Heart left ventricle (tissue), 16 donors: Measurements from ENCODE around the gene ERBB4. TPM values are rescaled to one million over a fixed set of nuclear protein-coding genes. Genes with fewer than 3 reads are reported as not detected.

ENCODE experiments used
- ATAC-seq, 4 donors: fragments of 200-7000 bp; cut with Tn5 transposase; one replicate each; pipeline ENCODE4 v1.9.1; 2020 to 2022; ENCODE audit warnings: moderate library complexity in 4 of 4, mild to moderate bottlenecking in 3 of 4, moderate number of reproducible peaks in 1 of 4
- DNase-seq, 5 donors: peaks; one replicate each; pipeline ENCODE4 v3.0.0-alpha.2; 2020
- H3K27ac ChIP-seq, 12 donors: fragments of 200-600 bp; sonication (generic) in 4 of 12; one replicate each; pipeline versions ENCODE4 v1.5.0 to v1.8.0; 2016 to 2022; ENCODE audit warnings: mild to moderate bottlenecking in 2 of 12
- H3K27me3 ChIP-seq, 9 donors: fragments of 200-600 bp; sonication (generic) in 2 of 9; one replicate each; pipeline versions ENCODE4 v1.5.1 to v1.8.0; 2016 to 2022; ENCODE audit warnings: mild to moderate bottlenecking in 3 of 9
- H3K36me3 ChIP-seq, 9 donors: fragments of 200-600 bp; sonication (generic) in 2 of 9; one replicate each; pipeline versions ENCODE4 v1.5.0 to v1.8.0; 2018 to 2022; ENCODE audit warnings: mild to moderate bottlenecking in 2 of 9
- H3K4me1 ChIP-seq, 12 donors: fragments of 200-600 bp; sonication (generic) in 4 of 12; one replicate each; pipeline versions ENCODE4 v1.5.0 to v1.8.0; 2016 to 2022; ENCODE audit warnings: mild to moderate bottlenecking in 3 of 12
- H3K4me3 ChIP-seq, 12 donors: fragments of 200-600 bp; sonication (generic) in 4 of 12; one replicate each; pipeline versions ENCODE4 v1.5.0 to v1.8.0; 2017 to 2022; ENCODE audit warnings: mild to moderate bottlenecking in 9 of 12, moderate library complexity in 4 of 12
- H3K9me3 ChIP-seq, 12 donors: fragments of 200-600 bp; sonication (generic) in 4 of 12; one replicate each; pipeline versions ENCODE4 v1.5.0 to v1.8.0; 2016 to 2022; ENCODE audit warnings: mild to moderate bottlenecking in 1 of 12
- CTCF ChIP-seq, 12 donors: fragments of 200-600 bp; sonication (generic) in 4 of 12; IDR thresholded peaks; one replicate each; pipeline versions ENCODE4 v1.5.0 to v1.8.0; 2018 to 2022; ENCODE audit warnings: antibody characterized with exemption in 12 of 12, mild to moderate bottlenecking in 5 of 12
- POLR2A ChIP-seq, 2 donors: fragments of 450-650 bp; IDR thresholded peaks; one replicate each; pipeline ENCODE4 v1.6.1; 2017; ENCODE audit warnings: antibody characterized with exemption in 2 of 2, mild to moderate bottlenecking in 2 of 2, moderate library complexity in 2 of 2
- WGBS, 4 donors: extraction: QIAGEN DNeasy Blood & Tissue Kit in 2 of 4; methylation state at CpG; one replicate each; pipeline versions ENCODE4 v1.1.5 to v1.1.7; 2013 to 2018; 5-methylcytosine and 5-hydroxymethylcytosine counted together
- intact Hi-C, 10 donors: fragments of 100-400 bp; cut with DNase I; formaldehyde crosslinking; loops; one replicate each; pipeline versions ENCODE4 v1.11.1 to v1.14.2; 2022
- polyA plus RNA-seq, 2 donors: library from polyadenylated mRNA; stranded (reverse); fragments of 200-250 nt; gene quantifications; one replicate each; pipeline ENCODE4 v1.2.3, GENCODE V29; 2013
- total RNA-seq, 9 donors: library from RNA; depleted of rRNA in 2 of 9; stranded (reverse); fragments of >200 nt in 2 of 9; fragmentation: NEBNext Ultra II Directional in 3 of 9; extraction: Animal tissue kit (Norgen Biotek cat#: 25700) in 3 of 9; gene quantifications; one replicate each; pipeline versions ENCODE4 v1.1.0 to v1.2.4, GENCODE V29; 2016 to 2023
- donor health status: ischemic (EF 13 %, LVEDD 7.1; RV severe dilation, severe dysfunction).
- donor health status: healthy with polysubstance abuse.
- donor health status: DM: no; HTN: yes; CAD: no.
- donor health status: DM: no; HTN: no; CAD: no.
- donor health status: ischemic (EF 25% LVEDD 6.9; RV normal size, moderate dysfunction).
- donor health status: ischemic (EF 25% LVEDD 5.7; RV mildly dilated, moderate dysfunction).
- donor health status: healthy.
- donor health status: DM: yes; HTN: yes; CAD: no.
- donor health status: ischemic (EF 35%, LVEDD 5.7; RV mildly dilated, moderate dysfunction).
- donor health status: nonischemic (EF 11% LVEDD 7.7; RV severe dilation, severe dysfunction).
- donor health status: DM: yes; HTN: yes; CAD: no.
- donor health status: PGD.
- donor health status: ischemic (EF 29% LVEDD 5.4; RV normal size, mild dysfunction).
- donor health status: nonischemic (EF 23%, LVEDD 6.1; RV moderate dilation, normal function).

ERBB4 gene
- total and polyA plus RNA-seq, 11 donors, result 1.3 to 29.5 (median 11.7) TPM

- H3K27ac ChIP-seq, result no peak overlapping the region
- no peaks in the 10 kb centered on the region for H3K27me3 ChIP-seq
- DNase-seq, result peak in 4 of 5 donors; percentile 22 to 48 (median 39)
- H3K4me1 ChIP-seq, result peaks cover 0 to 10% (median 0%) of the 10 kb centered on the region in 12 donors
- peak; percentile 85 to 94 (median 86) for ATAC-seq
- intact Hi-C loops, result loop anchor here in 8 of 10 donors (1.0 to 10.0 kb wide), 7 partner anchors 797 to 822 kb away; no protein-coding TSS in a partner anchor
- H3K36me3 ChIP-seq, result no peaks in the 10 kb centered on the region
- no peaks in the 10 kb centered on the region for H3K9me3 ChIP-seq
- WGBS, 4 donors, result 31 to 37% (median 35%) methylated on average over 4 of the region's 4 CpGs
- no peak overlapping the region for H3K4me3 ChIP-seq
- TF ChIP-seq CTCF (IDR thresholded peaks at IDR 0.05) (peak; percentile 69 to 84 (median 78)), POLR2A (IDR thresholded peaks at IDR 0.05) (no peak)
Observed at GRCh38 chr2:211745295-211746097, 793.1 kb downstream of the ERBB4 start.

- H3K27me3 ChIP-seq, result no peaks in the 10 kb centered on the region
- TF ChIP-seq CTCF (IDR thresholded peaks at IDR 0.05) (no peak), POLR2A (IDR thresholded peaks at IDR 0.05) (no peak)
- peaks cover 0 to 10% (median 0%) of the 10 kb centered on the region in 12 donors for H3K4me1 ChIP-seq
- no peak overlapping the region for H3K27ac ChIP-seq
- WGBS, 4 donors, result 75 to 82% (median 77%) methylated on average over 5 of the region's 5 CpGs
- no peaks in the 10 kb centered on the region for H3K36me3 ChIP-seq
- ATAC-seq (no peak), DNase-seq (no peak)
- no peaks in the 10 kb centered on the region for H3K9me3 ChIP-seq
- intact Hi-C loops, result loop anchor here in 4 of 10 donors (2.0 to 10.0 kb wide), 4 partner anchors 800 to 823 kb away; no protein-coding TSS in a partner anchor
- H3K4me3 ChIP-seq, result no peak overlapping the region
Observed at GRCh38 chr2:211744379-211744778, 794.2 kb downstream of the ERBB4 start.

DNA sequence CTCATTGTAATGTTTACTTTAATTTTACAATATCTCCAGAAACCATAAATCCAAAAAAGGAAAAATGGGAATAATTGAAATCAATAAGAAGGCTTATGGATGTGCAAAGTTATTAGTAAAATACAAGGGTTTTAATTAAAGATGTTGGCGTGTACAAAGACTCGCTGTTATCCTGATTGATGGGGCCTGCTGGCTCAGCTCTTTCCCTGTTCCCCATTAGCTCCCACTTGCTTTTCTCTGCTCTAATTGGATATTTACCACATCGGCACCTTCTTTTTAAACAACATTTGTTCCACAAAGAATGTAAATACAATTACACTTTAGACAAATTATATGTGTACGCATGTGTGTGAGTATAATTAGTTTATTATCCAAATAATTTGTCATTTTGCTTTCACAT lies 796.6 kb downstream of the ERBB4 start:
- H3K27ac ChIP-seq, result no peak overlapping the region
- H3K27me3 ChIP-seq, result no peaks in the 10 kb centered on the region
- H3K4me3 ChIP-seq, result no peak overlapping the region
- ATAC-seq, result no peak
- H3K36me3 ChIP-seq, result no peaks in the 10 kb centered on the region
- 84 to 89% (median 87%) methylated on average over 4 of the region's 4 CpGs for WGBS, 4 donors
- no peak for DNase-seq
- peaks cover 0 to 10% (median 0%) of the 10 kb centered on the region in 12 donors for H3K4me1 ChIP-seq
- no peaks in the 10 kb centered on the region for H3K9me3 ChIP-seq
- intact Hi-C loops, result loop anchor here in 3 of 10 donors (5.0 to 10.0 kb wide), 3 partner anchors 803 to 825 kb away; no protein-coding TSS in a partner anchor
- TF ChIP-seq POLR2A (IDR thresholded peaks at IDR 0.05) (no peak), CTCF (IDR thresholded peaks at IDR 0.05) (no peak)

- no peak for TF ChIP-seq POLR2A (IDR thresholded peaks at IDR 0.05)
- no peak for TF ChIP-seq CTCF (IDR thresholded peaks at IDR 0.05)
- Histone ChIP-seq H3K36me3 (no peaks in the 10 kb centered on the region), H3K4me3 (no peak overlapping the region), H3K9me3 (no peaks in the 10 kb centered on the region), H3K27me3 (no peaks in the 10 kb centered on the region), H3K4me1 (peaks cover 0 to 2% (median 0%) of the 10 kb centered on the region in 12 donors), H3K27ac (no peak overlapping the region)
- intact Hi-C loops, result no loop called here
- DNase-seq (no peak), ATAC-seq (no peak)
- 35 to 49% (median 44%) methylated on average over 3 of the region's 3 CpGs for WGBS, 4 donors
Observed at GRCh38 chr2:211737282-211737681, 801.3 kb downstream of the ERBB4 start.
